MM.1S (cell line): ENCODE data around the gene ENPP1.

Experiments
- EZH2 ChIP-seq: fragments of 300-600 bp; sonication (generic); optimal IDR thresholded peaks from 2 replicates; pipeline ENCODE3; 2017; ENCODE audit warnings: low read depth, mild to moderate bottlenecking, antibody characterized with exemption, low read length, mixed read lengths
- TF ChIP-seq, protein P1 (sequence below): fragments of 300-600 bp; sonication (generic); IDR thresholded peaks from 2 replicates; pipeline ENCODE4 v1.5.1; 2016; ENCODE audit warnings: antibody characterized with exemption, low read length, mixed read lengths

DNA sequence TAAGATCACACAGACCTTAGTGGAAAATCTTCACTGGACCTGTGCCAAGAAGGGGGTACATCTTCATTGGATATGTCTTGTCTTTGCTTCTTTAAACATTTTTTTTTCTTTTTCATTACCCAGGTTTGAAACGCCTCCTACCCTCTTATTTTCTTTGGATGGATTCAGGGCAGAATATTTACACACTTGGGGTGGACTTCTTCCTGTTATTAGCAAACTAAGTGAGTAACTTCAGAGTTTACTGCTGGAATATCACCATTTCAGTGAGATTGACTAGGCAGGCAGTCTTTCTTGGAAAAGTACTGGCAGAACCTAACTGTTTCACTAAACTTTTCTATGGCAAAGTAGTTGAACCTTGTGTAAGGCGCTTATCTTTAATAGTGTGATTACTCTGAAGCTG is 47.0 kb downstream of the ENPP1 start:
- TF ChIP-seq, protein P1, sequence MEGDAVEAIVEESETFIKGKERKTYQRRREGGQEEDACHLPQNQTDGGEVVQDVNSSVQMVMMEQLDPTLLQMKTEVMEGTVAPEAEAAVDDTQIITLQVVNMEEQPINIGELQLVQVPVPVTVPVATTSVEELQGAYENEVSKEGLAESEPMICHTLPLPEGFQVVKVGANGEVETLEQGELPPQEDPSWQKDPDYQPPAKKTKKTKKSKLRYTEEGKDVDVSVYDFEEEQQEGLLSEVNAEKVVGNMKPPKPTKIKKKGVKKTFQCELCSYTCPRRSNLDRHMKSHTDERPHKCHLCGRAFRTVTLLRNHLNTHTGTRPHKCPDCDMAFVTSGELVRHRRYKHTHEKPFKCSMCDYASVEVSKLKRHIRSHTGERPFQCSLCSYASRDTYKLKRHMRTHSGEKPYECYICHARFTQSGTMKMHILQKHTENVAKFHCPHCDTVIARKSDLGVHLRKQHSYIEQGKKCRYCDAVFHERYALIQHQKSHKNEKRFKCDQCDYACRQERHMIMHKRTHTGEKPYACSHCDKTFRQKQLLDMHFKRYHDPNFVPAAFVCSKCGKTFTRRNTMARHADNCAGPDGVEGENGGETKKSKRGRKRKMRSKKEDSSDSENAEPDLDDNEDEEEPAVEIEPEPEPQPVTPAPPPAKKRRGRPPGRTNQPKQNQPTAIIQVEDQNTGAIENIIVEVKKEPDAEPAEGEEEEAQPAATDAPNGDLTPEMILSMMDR, result no peak
- no peak for TF ChIP-seq EZH2
